ENCODE measurements around the gene CDH11.

CDH11 gene

DNA sequence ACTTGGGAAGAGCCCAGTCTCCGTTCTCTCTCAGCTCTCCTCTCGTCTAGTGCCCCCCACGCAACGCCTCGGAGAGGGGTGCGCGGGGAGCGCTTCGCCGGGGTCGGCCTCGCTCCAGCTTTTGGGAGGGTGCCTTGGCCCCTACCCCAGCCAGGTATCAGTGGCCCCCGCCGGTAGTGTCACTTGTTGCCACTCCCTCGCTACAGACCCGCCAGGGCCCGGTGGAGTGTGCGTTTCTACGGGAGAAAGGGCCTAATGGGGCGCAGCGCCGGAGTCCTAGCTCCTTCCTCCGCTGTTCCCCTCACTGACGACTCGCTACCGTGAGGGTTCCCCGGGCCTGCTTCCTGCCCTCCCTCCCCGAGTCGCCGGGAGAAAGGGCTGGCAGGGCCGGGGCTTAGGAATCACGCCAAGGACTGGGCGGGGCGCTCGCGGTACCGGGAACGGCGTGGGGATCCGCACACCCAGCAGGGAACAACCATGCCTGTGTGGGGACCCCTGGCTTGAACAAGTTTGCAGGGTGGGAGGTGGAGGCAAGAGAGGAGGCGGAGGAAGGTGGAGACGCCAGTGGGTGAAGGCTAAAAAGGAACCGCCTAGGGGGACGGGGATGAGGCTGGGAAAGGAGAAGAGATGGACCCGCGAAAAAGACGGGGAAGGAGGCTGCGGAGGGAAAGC is 997 bp upstream of the CDH11 start:
- H3K4me3 ChIP-seq (ENCODE audit: low read length) = peak overlapping the region; percentile 64
- DNase-seq (ENCODE audit: low read depth) = no peak
- TF ChIP-seq, protein P1, sequence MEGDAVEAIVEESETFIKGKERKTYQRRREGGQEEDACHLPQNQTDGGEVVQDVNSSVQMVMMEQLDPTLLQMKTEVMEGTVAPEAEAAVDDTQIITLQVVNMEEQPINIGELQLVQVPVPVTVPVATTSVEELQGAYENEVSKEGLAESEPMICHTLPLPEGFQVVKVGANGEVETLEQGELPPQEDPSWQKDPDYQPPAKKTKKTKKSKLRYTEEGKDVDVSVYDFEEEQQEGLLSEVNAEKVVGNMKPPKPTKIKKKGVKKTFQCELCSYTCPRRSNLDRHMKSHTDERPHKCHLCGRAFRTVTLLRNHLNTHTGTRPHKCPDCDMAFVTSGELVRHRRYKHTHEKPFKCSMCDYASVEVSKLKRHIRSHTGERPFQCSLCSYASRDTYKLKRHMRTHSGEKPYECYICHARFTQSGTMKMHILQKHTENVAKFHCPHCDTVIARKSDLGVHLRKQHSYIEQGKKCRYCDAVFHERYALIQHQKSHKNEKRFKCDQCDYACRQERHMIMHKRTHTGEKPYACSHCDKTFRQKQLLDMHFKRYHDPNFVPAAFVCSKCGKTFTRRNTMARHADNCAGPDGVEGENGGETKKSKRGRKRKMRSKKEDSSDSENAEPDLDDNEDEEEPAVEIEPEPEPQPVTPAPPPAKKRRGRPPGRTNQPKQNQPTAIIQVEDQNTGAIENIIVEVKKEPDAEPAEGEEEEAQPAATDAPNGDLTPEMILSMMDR (conservative IDR thresholded peaks at IDR 0.05; ENCODE audit: low read depth, low read length) = no peak

DNA sequence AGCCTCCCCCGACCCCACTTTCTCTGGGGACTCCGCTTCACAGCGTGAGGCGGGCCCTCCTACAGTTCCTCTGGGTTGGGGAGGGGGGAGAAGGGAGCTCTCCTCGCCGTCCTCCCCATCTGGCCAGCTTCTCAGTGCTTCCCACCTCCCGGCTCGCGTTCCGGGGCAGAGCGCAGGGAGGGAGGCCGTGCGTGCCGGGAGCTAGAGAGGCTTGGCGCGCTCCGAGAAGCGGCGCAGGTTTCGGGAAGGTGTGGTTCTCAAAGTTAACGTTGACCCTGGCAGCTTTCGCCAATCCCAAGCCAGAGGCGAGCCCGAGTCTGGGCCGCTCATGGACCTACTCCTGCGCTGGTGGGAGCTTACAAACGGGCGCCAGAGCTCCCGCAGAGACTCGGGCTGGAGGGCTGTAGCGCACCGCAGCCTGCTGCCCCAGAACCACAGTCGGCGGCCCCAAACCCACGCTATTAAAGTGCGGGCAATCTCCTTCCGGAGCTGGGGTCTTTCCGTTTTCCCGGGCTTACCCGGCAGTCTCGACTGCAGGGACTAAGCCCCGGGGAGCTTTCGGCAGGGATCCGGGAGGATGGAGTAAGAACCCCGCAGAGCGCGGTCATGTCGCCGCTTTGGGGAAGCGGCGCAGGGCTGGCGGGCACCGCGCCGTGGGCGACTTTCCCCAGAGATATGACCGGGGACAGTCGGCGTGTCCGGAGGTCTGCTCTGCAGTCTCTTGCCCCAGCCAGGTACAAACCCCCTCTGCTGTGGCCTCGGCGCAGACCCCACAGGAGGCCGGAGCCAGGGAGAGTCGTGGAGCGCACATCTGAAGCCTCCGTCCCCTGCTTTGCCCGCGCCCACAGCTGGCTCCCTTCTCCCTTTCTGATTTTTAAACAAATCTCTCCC is 787 bp downstream of the CDH11 start:
- H3K4me3 ChIP-seq (ENCODE audit: low read length) = peak overlapping the region; percentile 74
- no peak for DNase-seq (ENCODE audit: low read depth)
- TF ChIP-seq, protein P1 (conservative IDR thresholded peaks at IDR 0.05; ENCODE audit: low read depth, low read length) = no peak

GRCh38 chr16:65120461-65120830 is 1.4 kb downstream of the CDH11 start:
- DNase-seq (ENCODE audit: low read depth) = no peak
- peak overlapping the region; percentile 74 for H3K4me3 ChIP-seq (ENCODE audit: low read length)

GRCh38 chr16:65119901-65120401 is 1.9 kb downstream of the CDH11 start:
- TF ChIP-seq, protein P1 (conservative IDR thresholded peaks at IDR 0.05; ENCODE audit: low read depth, low read length) = no peak
- H3K4me3 ChIP-seq (ENCODE audit: low read length) = peak overlapping the region; percentile 74
- DNase-seq (ENCODE audit: low read depth) = no peak

More at GRCh38 chr16:65120461-65120830, 1.4 kb downstream of the CDH11 start:
- TF ChIP-seq, protein P1 (conservative IDR thresholded peaks at IDR 0.05; ENCODE audit: low read depth, low read length) = no peak

- no peak for DNase-seq (ENCODE audit: low read depth)
- TF ChIP-seq, protein P1 (conservative IDR thresholded peaks at IDR 0.05; ENCODE audit: low read depth, low read length) = no peak
- H3K4me3 ChIP-seq (ENCODE audit: low read length) = peak overlapping the region; percentile 74
Observed at GRCh38 chr16:65119435-65119834, 2.4 kb downstream of the CDH11 start.

DNA sequence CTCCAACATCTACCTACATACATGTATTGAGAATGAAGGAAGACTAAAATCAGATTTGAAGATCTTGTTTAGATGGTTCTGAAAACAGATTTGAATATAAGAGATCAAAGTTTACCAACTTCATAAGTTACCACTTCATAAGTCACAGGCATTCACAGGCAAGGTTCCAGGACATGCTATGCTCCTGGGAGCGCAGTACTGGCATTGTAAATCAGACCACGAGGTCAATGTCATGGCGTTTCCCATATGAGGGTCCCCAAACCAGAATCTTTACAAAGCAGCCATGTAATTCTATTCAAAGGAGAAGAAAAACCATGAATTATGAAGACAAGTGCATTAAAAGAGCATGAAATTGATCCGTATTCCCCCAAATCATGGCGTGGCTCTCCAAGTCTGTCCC is 3.0 kb downstream of the CDH11 start:
- TF ChIP-seq, protein P1 (conservative IDR thresholded peaks at IDR 0.05; ENCODE audit: low read depth, low read length) = no peak
- DNase-seq (ENCODE audit: low read depth) = no peak
- no peak overlapping the region for H3K4me3 ChIP-seq (ENCODE audit: low read length)

Data from retinal pigment epithelial cell (primary cell).